Esophagus muscularis mucosa (tissue), 4 donors: ENCODE data around the gene SPESP1.

Experiments used
- CTCF ChIP-seq, 3 experiments: fragments of 200-600 bp in 2 of 3; fragments of 450-650 bp in 1 of 3; sonication (generic) in 2 of 3; IDR thresholded peaks; one replicate each; pipeline ENCODE4 v1.5.1; 2017 to 2019; ENCODE audit warnings: antibody characterized with exemption in 3 of 3, mild to moderate bottlenecking in 2 of 3, moderate library complexity in 1 of 3
- EP300 ChIP-seq: sonication (generic); formaldehyde crosslinking; IDR thresholded peaks from one replicate; pipeline ENCODE4 v1.6.1; 2017; ENCODE audit warnings: antibody characterized with exemption
- POLR2AphosphoS5 ChIP-seq, 2 donors: sonication (generic); formaldehyde crosslinking; IDR thresholded peaks; one replicate each; pipeline ENCODE4 v1.6.1; 2017; ENCODE audit warnings: antibody characterized with exemption in 2 of 2

DNA sequence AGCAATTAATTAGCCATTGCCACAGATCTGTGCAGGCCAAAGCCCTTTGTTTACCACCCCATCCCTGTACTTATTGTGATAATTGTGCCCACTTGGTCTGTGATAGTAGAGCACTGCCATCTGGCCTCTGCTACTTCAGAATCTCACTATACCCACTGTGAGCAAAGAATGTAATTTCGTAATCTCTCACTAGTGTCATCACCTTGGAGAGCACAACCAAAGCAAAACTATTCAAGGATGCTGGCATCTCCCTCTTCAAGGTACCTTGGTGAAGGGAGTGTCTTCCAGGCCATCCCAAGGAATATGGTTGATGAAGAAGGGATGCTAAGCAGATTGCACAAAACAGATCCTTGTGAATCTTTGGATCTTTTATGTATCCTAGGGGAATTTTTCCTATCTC is 49.5 kb downstream of the SPESP1 start:
- no peak for TF ChIP-seq CTCF (IDR thresholded peaks at IDR 0.05)
- no peak for TF ChIP-seq EP300
- no peak for TF ChIP-seq POLR2AphosphoS5 (IDR thresholded peaks at IDR 0.05)
